IPS-20b (cell line): ENCODE measurements around the gene NPSR1.

Experiments used
- H3K27ac ChIP-seq: one replicate; pipeline ENCODE4 v1.5.1; 2013; ENCODE audit warnings: low read length
- H3K27me3 ChIP-seq: 2 replicates; pipeline ENCODE4 v1.6.1; 2013; ENCODE audit warnings: mild to moderate bottlenecking, low read length, inconsistent platforms; ENCODE audit not compliant: insufficient read depth
- H3K36me3 ChIP-seq: 2 replicates; pipeline ENCODE4 v1.6.1; 2013; ENCODE audit warnings: low read depth, mild to moderate bottlenecking, inconsistent platforms, low read length, moderate library complexity; ENCODE audit not compliant: insufficient read depth
- H3K4me1 ChIP-seq: 2 replicates; pipeline ENCODE4 v1.6.1; 2013; ENCODE audit warnings: mild to moderate bottlenecking, control low read depth, inconsistent platforms, low read length, moderate library complexity; ENCODE audit not compliant: insufficient read depth
- H3K4me3 ChIP-seq: 2 replicates; pipeline ENCODE4 v1.5.1; 2013; ENCODE audit warnings: mild to moderate bottlenecking, low read length, inconsistent platforms
- H3K9ac ChIP-seq: 2 replicates; pipeline ENCODE4 v1.6.1; 2013; ENCODE audit warnings: low read depth, mild to moderate bottlenecking, inconsistent platforms, low read length, moderate library complexity
- H3K9me3 ChIP-seq: 2 replicates; pipeline ENCODE4 v1.6.1; 2013; ENCODE audit warnings: mild to moderate bottlenecking, low read depth, low read length, inconsistent platforms; ENCODE audit not compliant: insufficient read depth

NPSR1 gene

DNA sequence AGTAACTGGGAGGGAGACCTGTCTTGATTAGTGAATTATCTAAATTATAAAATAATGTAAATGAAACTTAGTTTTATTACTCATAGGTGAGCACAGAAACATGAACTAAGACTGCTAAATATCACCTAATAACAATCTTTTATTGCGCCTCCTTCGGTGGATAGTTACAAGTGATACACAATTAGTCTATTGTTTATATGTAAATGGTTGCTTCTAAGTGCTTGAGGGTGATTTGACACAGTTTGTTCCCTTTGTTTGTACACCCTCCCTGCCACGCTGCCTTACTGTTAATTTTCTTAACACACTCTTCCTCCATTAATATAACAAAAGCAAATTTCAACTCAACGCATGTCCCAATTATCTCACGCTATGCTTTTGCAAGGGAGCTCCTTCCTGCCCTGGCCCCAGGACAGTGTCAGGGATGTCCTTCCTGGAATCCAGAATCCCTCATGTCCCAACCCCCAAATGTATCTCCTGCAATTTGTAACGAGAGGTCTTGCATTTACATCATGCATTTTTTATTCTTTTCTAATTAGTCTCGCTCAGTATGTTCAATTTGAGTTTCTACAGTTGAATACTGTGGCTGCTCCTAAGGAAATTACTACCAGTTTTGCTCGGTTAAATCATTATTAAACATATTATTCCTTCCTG lies 4.2 kb downstream of the NPSR1 start:
- H3K9ac ChIP-seq = no peak overlapping the region
- no peaks in the 10 kb centered on the region for H3K9me3 ChIP-seq
- no peaks in the 10 kb centered on the region for H3K36me3 ChIP-seq
- H3K27ac ChIP-seq = no peak overlapping the region
- peaks cover 16% of the 10 kb centered on the region; the same call in 1 of the 2 replicates for H3K4me1 ChIP-seq
- no peak overlapping the region for H3K4me3 ChIP-seq
- peaks cover 33% of the 10 kb centered on the region for H3K27me3 ChIP-seq

- Histone ChIP-seq H3K4me3 (no peak overlapping the region), H3K9ac (no peak overlapping the region), H3K9me3 (no peaks in the 10 kb centered on the region)
Measured at GRCh38 chr7:34664755-34665154, 6.7 kb downstream of the NPSR1 start.

GRCh38 chr7:34672430-34672829 lies 14.4 kb downstream of the NPSR1 start:
- Histone ChIP-seq H3K9me3 (no peaks in the 10 kb centered on the region), H3K4me3 (no peak overlapping the region), H3K27ac (no peak overlapping the region)

More at GRCh38 chr7:34664755-34665154, 6.7 kb downstream of the NPSR1 start:
- Histone ChIP-seq H3K36me3 (no peaks in the 10 kb centered on the region), H3K27me3 (peaks cover 22% of the 10 kb centered on the region), H3K27ac (no peak overlapping the region), H3K4me1 (peaks cover 11% of the 10 kb centered on the region; the same call in 1 of the 2 replicates)

GRCh38 chr7:34673066-34673465 lies 15.0 kb downstream of the NPSR1 start:
- Histone ChIP-seq H3K4me3 (no peak overlapping the region), H3K27me3 (no peaks in the 10 kb centered on the region), H3K4me1 (no peaks in the 10 kb centered on the region), H3K27ac (no peak overlapping the region), H3K9me3 (no peaks in the 10 kb centered on the region), H3K9ac (no peak overlapping the region), H3K36me3 (no peaks in the 10 kb centered on the region)

More at GRCh38 chr7:34672430-34672829, 14.4 kb downstream of the NPSR1 start:
- Histone ChIP-seq H3K27me3 (no peaks in the 10 kb centered on the region), H3K4me1 (no peaks in the 10 kb centered on the region), H3K36me3 (no peaks in the 10 kb centered on the region), H3K9ac (no peak overlapping the region)

GRCh38 chr7:34675749-34676374 lies 17.8 kb downstream of the NPSR1 start:
- Histone ChIP-seq H3K27me3 (no peaks in the 10 kb centered on the region), H3K9ac (no peak overlapping the region), H3K9me3 (no peaks in the 10 kb centered on the region), H3K4me1 (no peaks in the 10 kb centered on the region), H3K4me3 (no peak overlapping the region), H3K27ac (no peak overlapping the region), H3K36me3 (no peaks in the 10 kb centered on the region)

- no peaks in the 10 kb centered on the region for H3K4me1 ChIP-seq
- no peaks in the 10 kb centered on the region for H3K36me3 ChIP-seq
Measured at GRCh38 chr7:34677491-34677890, 19.5 kb downstream of the NPSR1 start.

DNA sequence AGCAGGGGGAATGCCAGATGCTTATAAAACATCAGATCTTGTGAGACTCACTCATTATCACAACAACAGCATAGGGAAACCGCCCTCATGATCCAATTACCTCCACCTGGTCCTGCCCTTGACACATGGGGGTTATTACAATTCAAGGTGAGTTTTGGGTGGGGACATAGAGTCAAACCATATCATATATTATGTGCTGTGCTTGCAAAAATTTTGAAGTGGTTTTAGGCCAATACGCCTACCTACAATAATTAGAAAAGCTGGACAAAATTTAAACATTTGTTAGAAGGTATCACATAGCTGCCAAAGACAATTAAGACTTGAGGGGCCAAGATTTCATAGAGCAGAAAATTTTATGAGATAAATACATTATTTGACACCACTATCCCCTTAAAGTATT lies 29.5 kb downstream of the NPSR1 start:
- Histone ChIP-seq H3K9ac (no peak overlapping the region; the same call in 1 of the 2 replicates), H3K4me3 (no peak overlapping the region), H3K27me3 (no peaks in the 10 kb centered on the region), H3K27ac (no peak overlapping the region), H3K4me1 (peaks cover 4% of the 10 kb centered on the region; the same call in 1 of the 2 replicates), H3K36me3 (no peaks in the 10 kb centered on the region), H3K9me3 (no peaks in the 10 kb centered on the region; the same call in 1 of the 2 replicates)

More at GRCh38 chr7:34677491-34677890, 19.5 kb downstream of the NPSR1 start:
- Histone ChIP-seq H3K9ac (no peak overlapping the region), H3K9me3 (no peaks in the 10 kb centered on the region), H3K27ac (no peak overlapping the region), H3K4me3 (no peak overlapping the region), H3K27me3 (no peaks in the 10 kb centered on the region)

DNA sequence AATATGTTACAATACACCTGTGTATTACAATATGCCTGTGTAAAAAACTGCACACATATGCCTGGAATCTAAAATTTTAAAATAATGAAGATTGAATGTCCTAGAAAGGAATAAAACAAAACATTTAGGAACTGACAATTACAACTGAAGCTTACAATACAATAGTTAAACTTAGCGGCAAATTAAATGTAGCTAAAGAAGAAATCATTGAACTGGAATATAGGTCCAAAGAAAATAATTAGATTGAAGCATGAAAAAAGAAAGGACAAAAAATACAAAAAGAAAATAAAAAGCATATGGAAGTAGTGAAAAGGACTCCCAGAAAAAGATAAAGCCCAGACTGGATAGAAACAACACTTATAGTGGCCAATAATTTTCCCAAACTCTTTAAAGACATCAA lies 38.4 kb downstream of the NPSR1 start:
- Histone ChIP-seq H3K4me3 (no peak overlapping the region), H3K27me3 (no peaks in the 10 kb centered on the region), H3K9ac (no peak overlapping the region), H3K36me3 (no peaks in the 10 kb centered on the region), H3K27ac (no peak overlapping the region), H3K9me3 (peaks cover 19% of the 10 kb centered on the region), H3K4me1 (no peaks in the 10 kb centered on the region)

DNA sequence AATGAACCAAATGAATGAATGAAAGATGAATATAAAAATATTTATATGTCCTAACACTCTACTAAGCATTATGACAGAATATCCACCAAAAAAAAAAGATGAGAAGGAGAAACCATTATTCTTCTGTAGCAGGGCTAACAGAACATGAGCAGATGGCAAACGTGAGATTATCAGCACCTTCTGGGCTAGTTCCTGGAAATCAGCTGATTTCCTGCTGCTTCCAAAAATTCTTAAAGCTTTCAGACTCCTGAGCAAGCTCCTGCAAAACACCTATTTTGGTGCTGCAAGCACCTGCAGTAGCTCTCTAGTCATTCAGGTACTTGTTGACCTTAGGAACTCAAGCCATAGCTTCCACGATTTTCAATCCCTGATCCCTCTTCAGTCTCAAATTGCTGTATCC lies 51.8 kb downstream of the NPSR1 start:
- no peaks in the 10 kb centered on the region for H3K9me3 ChIP-seq
- H3K4me1 ChIP-seq = no peaks in the 10 kb centered on the region
- H3K4me3 ChIP-seq = no peak overlapping the region
- H3K36me3 ChIP-seq = no peaks in the 10 kb centered on the region
- no peak overlapping the region for H3K9ac ChIP-seq
- no peak overlapping the region for H3K27ac ChIP-seq
- H3K27me3 ChIP-seq = no peaks in the 10 kb centered on the region

- Histone ChIP-seq H3K4me3 (no peak overlapping the region), H3K4me1 (no peaks in the 10 kb centered on the region), H3K36me3 (no peaks in the 10 kb centered on the region), H3K9ac (no peak overlapping the region), H3K27ac (no peak overlapping the region), H3K27me3 (no peaks in the 10 kb centered on the region), H3K9me3 (no peaks in the 10 kb centered on the region)
Measured at GRCh38 chr7:34718867-34719266, 60.8 kb downstream of the NPSR1 start.

DNA sequence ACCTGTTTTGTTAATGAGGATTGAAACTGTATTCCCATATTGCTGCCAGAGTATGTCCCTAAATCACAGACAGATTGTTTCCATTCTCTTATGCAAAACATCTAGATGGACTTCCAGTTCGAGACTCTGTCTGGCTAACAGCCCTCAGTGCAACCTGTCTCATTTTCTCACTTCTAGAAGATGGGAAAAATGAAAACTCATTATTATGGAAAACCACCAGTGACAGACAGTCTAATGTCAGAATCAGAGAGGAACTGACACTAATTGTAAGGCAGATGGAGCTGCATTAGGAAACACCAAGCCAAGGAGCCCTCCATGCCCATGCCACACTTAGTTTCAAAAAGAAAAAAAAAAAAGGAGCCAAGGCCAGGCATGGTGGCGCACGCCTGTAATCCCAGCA lies 61.6 kb downstream of the NPSR1 start:
- Histone ChIP-seq H3K27ac (no peak overlapping the region), H3K4me3 (no peak overlapping the region), H3K9ac (no peak overlapping the region), H3K27me3 (no peaks in the 10 kb centered on the region), H3K36me3 (no peaks in the 10 kb centered on the region), H3K4me1 (no peaks in the 10 kb centered on the region), H3K9me3 (no peaks in the 10 kb centered on the region)

GRCh38 chr7:34720289-34720688 lies 62.3 kb downstream of the NPSR1 start:
- Histone ChIP-seq H3K4me3 (no peak overlapping the region), H3K4me1 (no peaks in the 10 kb centered on the region), H3K9ac (no peak overlapping the region), H3K36me3 (no peaks in the 10 kb centered on the region), H3K9me3 (no peaks in the 10 kb centered on the region), H3K27ac (no peak overlapping the region), H3K27me3 (no peaks in the 10 kb centered on the region)
